CD1c-positive myeloid dendritic cell (primary cell): ENCODE data around the gene TREML2.
"Not testable (repeated sequence)": the region's sequence is repeated elsewhere in the genome, so short reads cannot be mapped to it uniquely, and the experiment has no call there.

Source experiments
- DNase-seq: peaks from one replicate; pipeline ENCODE4 v3.0.0-alpha.2; 2016; ENCODE audit errors: extremely low spot score

Gene TREML2, protein sequence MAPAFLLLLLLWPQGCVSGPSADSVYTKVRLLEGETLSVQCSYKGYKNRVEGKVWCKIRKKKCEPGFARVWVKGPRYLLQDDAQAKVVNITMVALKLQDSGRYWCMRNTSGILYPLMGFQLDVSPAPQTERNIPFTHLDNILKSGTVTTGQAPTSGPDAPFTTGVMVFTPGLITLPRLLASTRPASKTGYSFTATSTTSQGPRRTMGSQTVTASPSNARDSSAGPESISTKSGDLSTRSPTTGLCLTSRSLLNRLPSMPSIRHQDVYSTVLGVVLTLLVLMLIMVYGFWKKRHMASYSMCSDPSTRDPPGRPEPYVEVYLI

GRCh38 chr6:41200901-41201763 lies at the start of gene TREML2:
Gene TREML2, minus strand, starts transcription at chr6:41201149. Its CDS starts 141 bp downstream, at chr6:41201008.
- DNase-seq, result peak; percentile 61

- DNase-seq, result no peak
These were observed 47.1 kb upstream of the TREML2 start for GRCh38 chr6:41247882-41248705.

DNA sequence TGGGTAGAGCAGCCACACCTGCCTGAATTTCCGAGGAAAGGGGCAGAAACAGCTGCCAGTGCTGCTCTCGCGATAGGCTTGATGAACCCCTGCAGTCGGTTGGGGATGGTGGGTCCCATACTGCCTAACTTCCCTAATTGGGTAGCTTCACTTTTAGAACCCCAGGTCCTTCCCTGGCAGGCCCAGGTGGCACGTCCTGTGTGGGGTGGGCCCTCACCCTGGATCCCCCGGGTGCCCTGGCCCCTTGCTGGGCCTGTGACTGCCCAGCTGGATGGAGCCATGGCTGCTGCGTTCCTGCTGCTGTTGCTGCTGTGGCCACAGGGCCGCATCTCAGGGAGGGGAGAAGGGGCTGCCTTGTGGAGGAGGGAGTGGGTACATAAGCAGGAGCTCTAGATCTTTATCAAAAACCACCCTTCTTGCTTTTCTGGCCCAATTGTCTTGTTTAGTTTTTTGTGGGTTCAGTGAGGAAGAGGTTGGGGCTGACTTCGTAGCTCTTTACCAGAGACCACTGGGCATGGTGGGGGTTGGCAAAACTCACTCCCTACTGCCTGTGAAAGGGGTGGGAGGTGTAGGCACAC lies 46.4 kb upstream of the TREML2 start:
- no peak for DNase-seq

DNA sequence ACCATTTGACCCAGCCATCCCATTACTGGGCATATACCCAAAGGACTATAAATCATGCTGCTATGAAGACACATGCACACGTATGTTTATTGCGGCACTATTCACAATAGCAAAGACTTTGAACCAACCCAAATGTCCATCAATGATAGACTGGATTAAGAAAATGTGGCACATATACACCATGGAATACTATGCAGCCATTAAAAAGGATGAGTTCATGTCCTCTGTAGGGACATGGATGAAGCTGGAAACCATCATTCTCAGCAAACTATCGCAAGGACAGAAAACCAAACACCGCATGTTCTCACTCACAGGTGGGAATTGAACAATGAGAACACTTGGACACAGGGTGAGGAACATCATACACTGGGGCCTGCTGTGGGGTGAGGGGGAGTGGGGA lies 45.6 kb upstream of the TREML2 start:
- DNase-seq, result not testable (repeated sequence)

DNA sequence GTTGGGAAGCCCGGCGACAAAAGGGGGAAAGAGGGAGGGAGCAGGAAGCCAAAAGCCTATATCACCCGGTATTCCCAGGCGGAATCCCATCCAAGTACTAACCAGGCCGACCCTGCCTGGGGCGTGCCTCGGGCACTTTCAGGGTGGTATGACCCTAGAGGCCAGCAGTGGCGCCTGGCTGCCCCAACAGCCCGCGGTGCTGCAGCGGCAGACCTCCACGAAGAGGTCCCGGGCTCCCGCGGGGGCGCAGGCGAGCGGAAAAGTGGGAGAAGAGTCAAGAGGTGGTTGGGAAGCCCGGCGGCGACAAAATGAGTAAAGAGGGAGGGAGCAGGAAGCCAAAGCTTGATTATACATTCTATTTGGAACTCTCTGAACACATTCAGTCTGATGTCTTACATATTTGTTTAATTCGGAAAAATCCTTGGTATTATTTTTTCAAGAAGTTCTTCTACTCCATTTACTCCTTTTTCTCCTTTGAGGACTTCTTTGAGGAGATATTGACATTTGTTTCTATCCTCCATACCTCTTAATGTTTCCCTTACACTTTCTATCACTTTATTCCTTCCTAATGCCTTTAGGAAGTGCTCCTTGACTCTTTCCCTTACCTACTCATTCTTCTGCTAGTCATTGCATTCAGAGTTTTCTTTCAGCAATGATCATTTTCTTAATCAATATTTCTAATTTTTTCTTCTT lies 38.7 kb upstream of the TREML2 start:
- DNase-seq, result no peak

DNA sequence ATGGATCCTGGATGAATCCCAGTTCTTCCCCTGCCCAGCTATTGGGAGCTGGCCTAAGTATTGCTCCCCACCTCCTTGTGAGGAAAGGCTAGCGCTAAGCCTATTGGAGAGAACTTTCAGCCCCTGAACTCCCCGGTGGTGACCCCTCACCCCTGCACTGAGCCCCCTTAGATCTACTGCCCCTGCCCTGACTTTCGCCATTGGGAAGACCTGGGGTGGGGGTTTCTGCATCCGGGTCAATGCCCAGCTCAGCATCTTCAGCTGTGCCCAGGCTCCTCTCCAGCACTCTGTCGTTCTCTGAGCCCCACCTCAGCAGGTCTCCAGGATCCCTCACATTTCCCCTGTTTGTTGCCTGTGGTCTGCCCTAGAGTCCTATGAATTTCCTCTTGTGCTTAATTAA lies 36.2 kb upstream of the TREML2 start:
- DNase-seq, result no peak

- no peak for DNase-seq
These were observed 35.3 kb upstream of the TREML2 start for GRCh38 chr6:41236276-41236675.

DNA sequence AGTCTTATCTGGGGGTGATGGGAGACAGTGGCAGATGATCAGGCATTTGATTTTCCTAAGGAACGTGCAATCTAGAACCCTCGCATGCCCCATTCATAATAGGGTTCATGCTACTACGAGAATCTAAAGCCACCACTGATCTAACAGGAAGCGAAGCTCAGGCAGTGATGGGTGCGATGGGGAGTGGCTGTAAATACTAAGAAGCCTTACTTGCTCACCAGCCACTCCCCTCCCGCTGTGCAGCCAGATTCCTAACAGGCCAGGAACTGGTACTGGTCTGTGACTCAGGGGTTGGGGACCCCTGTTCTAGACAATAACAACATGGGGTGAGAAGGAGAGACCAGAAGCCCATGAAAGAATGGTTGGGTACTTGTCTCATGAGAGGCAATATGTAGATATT lies 31.7 kb upstream of the TREML2 start:
- DNase-seq, result no peak

GRCh38 chr6:41231246-41231645 lies 30.3 kb upstream of the TREML2 start:
- DNase-seq, result no peak

DNA sequence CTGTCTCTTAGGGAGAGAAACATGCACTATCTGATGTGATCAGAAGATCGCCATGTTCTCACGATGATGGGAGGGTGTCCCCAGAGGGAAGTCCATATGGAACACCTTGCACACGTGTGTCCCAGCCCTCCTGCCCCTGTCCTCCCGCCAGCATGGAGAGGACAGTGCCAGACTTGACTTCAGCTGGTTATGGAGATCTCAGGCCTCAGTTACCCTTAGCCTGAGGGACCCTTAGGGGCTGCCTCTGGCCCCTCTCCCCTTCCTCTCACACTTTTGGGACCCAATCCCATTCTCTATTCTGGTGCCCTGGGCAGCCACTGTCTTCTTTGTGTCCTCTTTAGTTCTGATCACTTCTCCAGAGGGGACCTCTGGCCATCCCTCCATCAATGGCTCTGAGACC lies 28.8 kb upstream of the TREML2 start:
- no peak for DNase-seq

GRCh38 chr6:41228616-41229015 lies 27.7 kb upstream of the TREML2 start:
- DNase-seq, result peak; percentile 62

DNA sequence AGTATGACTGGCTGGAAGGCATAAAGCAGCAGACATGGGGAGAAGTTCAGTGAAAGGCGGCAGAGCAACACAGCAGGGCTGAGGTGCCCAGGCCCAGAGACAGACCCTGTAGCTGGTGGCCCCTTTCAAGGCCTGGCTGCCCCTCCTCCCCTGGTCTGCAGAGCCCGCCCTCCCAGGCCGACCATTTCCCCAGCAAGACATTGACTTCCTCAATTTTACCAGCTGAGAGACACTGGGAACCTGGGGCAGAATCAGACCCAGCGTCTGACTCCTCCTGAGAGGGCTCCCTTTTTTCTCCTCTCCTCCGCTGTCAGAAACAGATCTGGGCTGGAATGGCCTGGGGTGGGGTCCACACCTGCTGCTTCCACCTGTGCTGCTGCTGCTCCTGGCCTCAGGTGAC lies 27.1 kb upstream of the TREML2 start, which contains the start of gene TREML4:
Gene TREML4, plus strand, starts transcription at position 254 of the 400 bp plus-strand sequence. Its CDS starts 79 bp downstream, at position 333.
- DNase-seq, result peak; percentile 48

DNA sequence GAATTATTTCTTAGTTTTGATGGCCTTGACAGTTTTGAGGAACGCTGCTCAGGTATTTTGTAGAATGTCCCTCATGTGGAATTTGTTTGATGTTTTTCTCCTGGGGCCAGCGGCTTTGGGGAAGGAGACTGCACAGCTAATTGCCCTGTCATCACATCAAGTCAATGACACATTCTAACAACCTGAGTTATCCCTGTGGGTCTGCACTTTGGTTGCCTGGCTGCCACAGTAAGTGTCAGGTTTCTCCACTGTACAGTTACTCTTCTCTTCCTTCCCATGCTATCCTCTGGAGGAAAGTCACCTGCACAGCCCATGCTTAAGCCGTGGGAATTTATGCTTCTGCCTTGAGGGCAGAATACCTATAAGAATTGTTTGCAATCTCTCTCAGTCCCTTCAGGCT lies 25.8 kb upstream of the TREML2 start:
- no peak for DNase-seq

- no peak for DNase-seq
These were observed 23.9 kb upstream of the TREML2 start for GRCh38 chr6:41224800-41225199.

- no peak for DNase-seq
These were observed 21.6 kb upstream of the TREML2 start for GRCh38 chr6:41222513-41222912.

DNA sequence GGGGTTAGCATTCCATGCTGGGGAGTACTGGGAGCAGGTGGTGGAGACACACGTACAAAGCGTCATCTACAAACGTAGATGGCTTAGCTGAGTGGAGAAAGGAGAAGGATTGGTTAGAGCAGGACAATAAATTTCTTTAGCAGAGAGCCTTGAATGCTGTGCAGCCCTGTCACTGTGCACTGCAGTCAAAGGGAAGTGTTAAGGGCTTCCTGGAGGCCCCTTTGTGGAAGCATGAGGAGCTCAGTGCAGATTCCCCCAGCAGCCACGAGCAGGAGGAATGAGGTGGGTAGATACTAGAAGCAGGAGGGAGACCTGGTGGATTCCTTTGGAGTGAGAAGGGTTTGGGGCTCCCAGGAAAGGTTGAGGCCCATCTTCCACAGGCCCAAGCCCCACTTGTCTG lies 21.1 kb upstream of the TREML2 start:
- DNase-seq, result no peak

- no peak for DNase-seq
These were observed 15.7 kb upstream of the TREML2 start for GRCh38 chr6:41216616-41217015.

DNA sequence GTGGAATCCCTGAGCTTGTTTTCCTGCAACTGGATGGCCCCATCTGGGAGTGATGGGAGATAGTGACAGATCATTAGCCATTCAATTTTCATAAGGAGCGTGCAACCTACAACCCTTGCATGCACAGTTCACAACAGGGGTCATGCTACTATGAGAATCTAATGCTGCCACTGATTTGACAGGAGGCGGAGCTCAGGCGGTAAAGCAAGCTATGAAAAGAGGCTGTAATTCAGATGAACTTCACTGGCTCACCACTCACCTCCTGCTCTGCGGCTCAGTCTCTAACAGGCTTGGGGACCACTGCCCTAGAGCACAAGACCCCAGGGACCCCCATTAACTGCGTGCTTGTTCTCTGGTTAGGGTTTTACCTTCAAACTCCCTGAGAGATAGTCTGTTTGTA lies 14.8 kb upstream of the TREML2 start:
- DNase-seq, result no peak

DNA sequence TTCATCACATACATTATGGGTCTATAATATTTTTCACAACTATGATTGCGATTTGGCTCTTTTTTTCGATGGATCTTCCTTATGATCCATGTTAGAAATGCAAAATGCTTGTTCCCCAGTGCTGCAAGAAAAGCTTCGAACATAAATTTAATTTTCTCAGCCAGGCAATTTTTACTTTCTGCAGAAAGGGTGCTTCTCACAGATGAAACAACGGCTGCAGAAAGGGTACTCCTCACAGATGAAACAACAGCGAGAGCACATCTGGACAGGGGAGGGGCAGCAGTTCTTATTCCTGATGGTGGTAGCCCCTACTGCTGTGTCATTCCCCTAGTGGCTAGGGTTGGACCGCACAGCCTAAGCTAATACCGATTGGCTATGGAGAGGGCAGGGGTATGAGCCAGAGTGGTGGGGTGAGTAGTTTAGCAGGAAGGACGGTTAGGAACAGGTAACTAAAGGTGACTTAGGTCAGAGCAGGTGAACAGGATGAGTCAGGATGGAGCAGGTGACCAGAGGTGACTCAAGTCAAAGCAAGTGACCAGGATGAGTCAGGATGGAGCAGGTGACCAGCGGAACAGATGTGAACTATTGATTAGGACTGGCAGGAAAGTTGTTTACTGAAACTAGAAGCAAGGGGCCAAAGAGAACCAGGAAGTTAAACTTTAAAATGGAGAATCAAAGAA lies 13.8 kb upstream of the TREML2 start:
- no peak for DNase-seq

DNA sequence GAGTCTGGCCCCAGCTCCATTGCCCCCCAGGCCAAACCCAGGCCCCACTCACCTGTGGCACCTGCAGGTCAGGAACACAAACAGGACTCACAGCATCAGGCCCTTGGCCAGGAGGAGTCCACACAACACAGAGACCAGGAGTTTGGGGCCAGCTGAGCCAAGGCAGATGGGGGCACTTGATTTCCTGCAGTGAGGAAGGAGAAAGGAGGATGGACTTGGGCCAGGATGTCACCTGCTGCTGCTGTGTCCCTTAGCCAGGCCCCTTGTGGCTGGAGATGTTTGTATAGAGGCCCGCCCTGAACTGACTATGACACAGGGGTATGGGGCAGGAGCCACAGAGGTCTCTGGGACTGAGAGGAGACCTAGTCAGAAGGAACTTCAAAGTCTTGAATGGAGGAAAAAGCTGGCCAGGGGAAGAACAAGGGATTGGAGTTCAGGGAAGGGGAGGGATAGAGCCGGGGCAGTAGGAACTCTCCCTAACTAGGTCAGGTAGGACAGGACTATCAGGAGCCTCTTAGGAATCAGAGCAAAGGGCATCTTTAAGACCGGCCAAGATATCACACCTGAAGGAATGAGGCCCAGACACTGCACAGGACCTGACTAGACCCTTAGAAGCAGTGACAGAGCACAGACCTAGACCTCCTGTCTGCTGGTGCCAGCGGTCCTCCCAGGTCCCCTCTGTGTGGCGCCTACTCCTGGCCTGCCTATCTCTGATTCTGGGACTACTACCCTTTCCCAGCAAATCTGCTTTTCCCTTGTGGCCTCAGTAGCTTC lies 8.8 kb upstream of the TREML2 start:
- no peak for DNase-seq
